HepG2 (cell line): Measurements from ENCODE around the gene TNFRSF18. TPM values are rescaled to one million over a fixed set of nuclear protein-coding genes. Genes with fewer than 3 reads are reported as not detected.
A peak's percentile ranks its signal among the peaks of the same experiment; 100 is the strongest.

Experiments used
- AGO1 ChIP-seq: fragments of 200-400 bp; formaldehyde crosslinking; IDR thresholded peaks from 2 replicates; pipeline ENCODE4 v1.6.1; 2017; ENCODE audit warnings: mild to moderate bottlenecking, low read depth, low read length, moderate library complexity; ENCODE audit not compliant: poor library complexity, severe bottlenecking
- AKAP8 ChIP-seq: sonication (generic); formaldehyde crosslinking; IDR thresholded peaks from 2 replicates; pipeline ENCODE4 v1.5.1; 2020; ENCODE audit warnings: mild to moderate bottlenecking, missing genetic modification reagents
- BCL6 ChIP-seq: IDR thresholded peaks from 2 replicates; pipeline ENCODE4 v1.6.1; 2016; ENCODE audit warnings: missing genetic modification reagents, missing compliant biosample characterization
- CEBPG ChIP-seq: IDR thresholded peaks from 2 replicates; pipeline ENCODE4 v1.6.1; 2016
- FOXK1 ChIP-seq: sonication (generic); formaldehyde crosslinking; IDR thresholded peaks from 2 replicates; pipeline ENCODE4 v1.4.0; 2020; ENCODE audit warnings: low read depth, missing genetic modification reagents, borderline replicate concordance
- HMG20A ChIP-seq: IDR thresholded peaks from 2 replicates; pipeline ENCODE4 v1.6.1; 2016; ENCODE audit warnings: borderline replicate concordance
- KDM2A ChIP-seq: sonication (generic); formaldehyde crosslinking; IDR thresholded peaks from 2 replicates; pipeline ENCODE4 v1.4.0; 2020; ENCODE audit warnings: low read depth, missing genetic modification reagents, borderline replicate concordance
- KDM4B ChIP-seq: sonication (generic); formaldehyde crosslinking; IDR thresholded peaks from 2 replicates; pipeline ENCODE4 v1.4.0; 2020; ENCODE audit warnings: missing genetic modification reagents
- KDM5B ChIP-seq: sonication (generic); formaldehyde crosslinking; IDR thresholded peaks from 2 replicates; pipeline ENCODE4 v1.4.0; 2020; ENCODE audit warnings: missing genetic modification reagents, mild to moderate bottlenecking, borderline replicate concordance
- KLF6 ChIP-seq: IDR thresholded peaks from 2 replicates; pipeline ENCODE4 v1.8.0; 2016; ENCODE audit warnings: missing biosample characterization, missing genetic modification reagents
- MAF1 ChIP-seq: sonication (generic); formaldehyde crosslinking; IDR thresholded peaks from 2 replicates; pipeline ENCODE4 v1.5.0; 2020; ENCODE audit warnings: missing genetic modification reagents, borderline replicate concordance
- NONO ChIP-seq, 2 experiments: fragments of 450-650 bp in 1 of 2; sonication (generic) in 1 of 2; formaldehyde crosslinking in 1 of 2; IDR thresholded peaks in 1 of 2; conservative IDR thresholded peaks in 1 of 2; 2 replicates each; pipeline versions ENCODE4 v1.6.1 to v1.8.0; 2017 to 2022; ENCODE audit warnings: mild to moderate bottlenecking in 1 of 2, missing genetic modification reagents in 1 of 2, moderate library complexity in 1 of 2
- REL ChIP-seq: sonication (generic); formaldehyde crosslinking; conservative IDR thresholded peaks from 2 replicates; pipeline ENCODE4 v1.8.0; 2022; ENCODE audit warnings: mild to moderate bottlenecking, missing genetic modification reagents, moderate library complexity
- SALL1 ChIP-seq: sonication (generic); formaldehyde crosslinking; IDR thresholded peaks from 2 replicates; pipeline ENCODE4 v1.8.0; 2022; ENCODE audit warnings: mild to moderate bottlenecking, missing genetic modification reagents
- SKI ChIP-seq: fragments of 450-650 bp; IDR thresholded peaks from one replicate; pipeline ENCODE4 v1.6.1; 2018; ENCODE audit warnings: mild to moderate bottlenecking; ENCODE audit not compliant: partially characterized antibody
- SOX6 ChIP-seq, 2 experiments: fragments of 450-650 bp in 1 of 2; sonication (generic) in 1 of 2; formaldehyde crosslinking in 1 of 2; IDR thresholded peaks; 2 replicates each; pipeline versions ENCODE4 v1.4.0 to v1.6.1; 2017 to 2020; ENCODE audit warnings: antibody characterized with exemption in 1 of 2, mild to moderate bottlenecking in 1 of 2, missing genetic modification reagents in 1 of 2
- SP2 ChIP-seq: sonication (generic); formaldehyde crosslinking; IDR thresholded peaks from 2 replicates; pipeline ENCODE4 v1.5.1; 2020; ENCODE audit warnings: mild to moderate bottlenecking, missing genetic modification reagents
- SRSF4 ChIP-seq: fragments of 200-400 bp; formaldehyde crosslinking; IDR thresholded peaks from one replicate; pipeline ENCODE4 v1.6.1; 2018; ENCODE audit warnings: mild to moderate bottlenecking, low read depth, low read length, moderate library complexity; ENCODE audit not compliant: poor library complexity, severe bottlenecking
- TBX2 ChIP-seq: sonication (generic); formaldehyde crosslinking; IDR thresholded peaks from 2 replicates; pipeline ENCODE4 v1.5.0; 2020; ENCODE audit warnings: missing genetic modification reagents, mild to moderate bottlenecking, borderline replicate concordance
- TBX3 ChIP-seq: fragments of 450-650 bp; IDR thresholded peaks from 2 replicates; pipeline ENCODE4 v1.6.1; 2017; ENCODE audit warnings: antibody characterized with exemption, mild to moderate bottlenecking, inconsistent platforms, borderline replicate concordance
- XRCC5 ChIP-seq: fragments of 200-400 bp; formaldehyde crosslinking; optimal IDR thresholded peaks from 2 replicates; pipeline ENCODE3; 2017; ENCODE audit warnings: mild to moderate bottlenecking, low read length
- YEATS4 ChIP-seq: sonication (generic); formaldehyde crosslinking; IDR thresholded peaks from 2 replicates; pipeline ENCODE4 v1.4.0; 2020; ENCODE audit warnings: missing genetic modification reagents, borderline replicate concordance
- ZBTB38 ChIP-seq: sonication (generic); formaldehyde crosslinking; IDR thresholded peaks from 2 replicates; pipeline ENCODE4 v1.5.1; 2020; ENCODE audit warnings: mild to moderate bottlenecking, missing genetic modification reagents
- ZNF331 ChIP-seq: sonication (generic); formaldehyde crosslinking; IDR thresholded peaks from 2 replicates; pipeline ENCODE4 v1.4.0; 2020; ENCODE audit warnings: missing genetic modification reagents
- ZNF549 ChIP-seq: sonication (generic); formaldehyde crosslinking; IDR thresholded peaks from 2 replicates; pipeline ENCODE4 v1.5.0; 2020; ENCODE audit warnings: missing genetic modification reagents
- ZNF558 ChIP-seq: sonication (generic); formaldehyde crosslinking; IDR thresholded peaks from 2 replicates; pipeline ENCODE4 v1.9.0; 2022; ENCODE audit warnings: mild to moderate bottlenecking, missing genetic modification reagents, borderline replicate concordance
- ZNF709 ChIP-seq: sonication (generic); formaldehyde crosslinking; IDR thresholded peaks from 2 replicates; pipeline ENCODE4 v1.5.0; 2020; ENCODE audit warnings: mild to moderate bottlenecking, missing genetic modification reagents
- ZSCAN21 ChIP-seq: sonication (generic); formaldehyde crosslinking; IDR thresholded peaks from 2 replicates; pipeline ENCODE4 v1.8.0; 2022; ENCODE audit warnings: mild to moderate bottlenecking, missing genetic modification reagents, moderate library complexity, borderline replicate concordance
- polyA plus RNA-seq, 8 experiments: library from polyadenylated mRNA; depleted of rRNA in 3 of 8; stranded (reverse) in 7 of 8; unstranded in 1 of 8; fragments of >200 nt; fragmentation: Illumina TruSeq in 4 of 8; extraction: Trizol in 4 of 8; gene quantifications; 2 replicates each; pipeline versions ENCODE4 v1.2.1 to v1.2.3, GENCODE V29; 2011 to 2016; ENCODE audit warnings: low read depth in 4 of 8, missing spikeins in 1 of 8, mixed read lengths in 1 of 8; ENCODE audit not compliant: insufficient read depth in 1 of 8
- total RNA-seq, 5 experiments: library from RNA; depleted of rRNA; stranded (reverse); fragments of >200 nt; fragmentation: Illumina TruSeq; extraction: Trizol; gene quantifications; 2 replicates each; pipeline ENCODE4 v1.2.3, GENCODE V29; 2016; ENCODE audit warnings: low read depth in 1 of 5
- TF ChIP-seq, protein P1 (sequence below): sonication (generic); formaldehyde crosslinking; IDR thresholded peaks from 2 replicates; pipeline ENCODE4 v1.5.0; 2020; ENCODE audit warnings: missing genetic modification reagents

Gene TNFRSF18
- total and polyA plus RNA-seq, 2 of the 13 experiments (the other 11 are each of a cell fraction or from before 2014, with no cell fraction given) = not detected

- TF ChIP-seq FOXK1 (CRISPR knock-in tag) (peak; percentile 25; the same call in 1 of the 2 replicates), SP2 (CRISPR knock-in tag) (no peak), CEBPG (CRISPR knock-in tag) (peak; percentile 77), BCL6 (peak; percentile 36; the same call in 1 of the 2 replicates), KDM5B (CRISPR knock-in tag) (0 out of 2 replicates have a peak, but pooled peaks have one; percentile 12), ZNF549 (CRISPR knock-in tag) (no peak), YEATS4 (CRISPR knock-in tag) (peak; percentile 47), KDM2A (CRISPR knock-in tag) (peak; percentile 89), XRCC5 (peak; percentile 59), MAF1 (no peak), AGO1 (peak; percentile 47), ZNF709 (peak; percentile 71), SOX6 (IDR thresholded peaks at IDR 0.05) (no peak), SOX6 (CRISPR knock-in tag; IDR thresholded peaks at IDR 0.05) (peak; percentile 89), SRSF4 (no peak), HMG20A (CRISPR knock-in tag) (peak; percentile 76; the same call in 1 of the 2 replicates), ZBTB38 (CRISPR knock-in tag) (peak; percentile 73), ZSCAN21 (peak; percentile 88), NONO (IDR thresholded peaks at IDR 0.05) (no peak), NONO (CRISPR knock-in tag; conservative IDR thresholded peaks at IDR 0.05) (peak; percentile 73), AKAP8 (CRISPR knock-in tag) (peak; percentile 98), SKI (peak; percentile 36), SALL1 (peak; percentile 59; the same call in 1 of the 2 replicates), REL (CRISPR knock-in tag) (no peak), TBX3 (peak; percentile 47; the same call in 1 of the 2 replicates), ZNF558 (CRISPR knock-in tag) (peak; percentile 68; the same call in 1 of the 2 replicates), KLF6 (peak; percentile 55; the same call in 1 of the 2 replicates), ZNF331 (CRISPR knock-in tag) (peak; percentile 34; the same call in 1 of the 2 replicates), TBX2 (CRISPR knock-in tag) (peak; percentile 98), KDM4B (no peak)
- TF ChIP-seq, protein P1, sequence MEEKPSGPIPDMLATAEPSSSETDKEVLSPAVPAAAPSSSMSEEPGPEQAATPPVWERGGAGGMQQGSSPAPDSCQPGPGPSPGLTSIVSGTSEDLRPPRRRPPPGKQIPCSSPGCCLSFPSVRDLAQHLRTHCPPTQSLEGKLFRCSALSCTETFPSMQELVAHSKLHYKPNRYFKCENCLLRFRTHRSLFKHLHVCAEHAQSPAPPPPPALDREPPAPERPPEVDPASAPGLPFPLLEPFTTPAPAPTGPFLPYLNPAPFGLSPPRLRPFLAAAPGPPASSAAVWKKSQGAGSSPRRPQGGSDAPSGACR (CRISPR knock-in tag) = peak; percentile 98
Observed at GRCh38 chr1:1237874-1238701, 31.7 kb upstream of the TNFRSF18 start (continued).
